Esophagus mucosa (tissue), 1 donor: ENCODE measurements around the gene KCNJ3. TPM values are rescaled to one million over a fixed set of nuclear protein-coding genes. Genes with fewer than 3 reads are reported as not detected.

Experiments used
- ATAC-seq: fragments of 200-7000 bp; cut with Tn5 transposase; one replicate; pipeline ENCODE4 v1.9.1; 2020
- total RNA-seq: library from RNA; stranded (reverse); gene quantifications from one replicate; pipeline ENCODE4 v1.2.4, GENCODE V29; 2023
- donor health status: DM: yes; HTN: yes; CAD: no.

The KCNJ3 gene
- not detected for total RNA-seq

GRCh38 chr2:154698296-154698720, at the start of gene KCNJ3:
TSS of gene KCNJ3 (plus strand) at chr2:154698695. CDS start at chr2:154698776, 81 bp downstream.
- no peak for ATAC-seq

- no peak for ATAC-seq
Measured at GRCh38 chr2:154655499-154655898, 43.0 kb upstream of the KCNJ3 start.

GRCh38 chr2:154658854-154659253, 39.6 kb upstream of the KCNJ3 start:
- ATAC-seq: no peak

GRCh38 chr2:154664248-154664647, 34.2 kb upstream of the KCNJ3 start:
- ATAC-seq: no peak

GRCh38 chr2:154670083-154670482, 28.4 kb upstream of the KCNJ3 start:
- ATAC-seq: no peak

GRCh38 chr2:154673694-154674093, 24.8 kb upstream of the KCNJ3 start:
- no peak for ATAC-seq

GRCh38 chr2:154677401-154677800, 21.1 kb upstream of the KCNJ3 start:
- no peak for ATAC-seq

GRCh38 chr2:154681741-154682140, 16.8 kb upstream of the KCNJ3 start:
- ATAC-seq: no peak

- ATAC-seq: no peak
Measured at GRCh38 chr2:154686162-154686561, 12.3 kb upstream of the KCNJ3 start.

- no peak for ATAC-seq
Measured at GRCh38 chr2:154688373-154688772, 10.1 kb upstream of the KCNJ3 start.

- ATAC-seq: no peak
Measured at GRCh38 chr2:154689158-154689557, 9.3 kb upstream of the KCNJ3 start.

- ATAC-seq: no peak
Measured at GRCh38 chr2:154692927-154693326, 5.6 kb upstream of the KCNJ3 start.

GRCh38 chr2:154693741-154694340, 4.7 kb upstream of the KCNJ3 start:
- no peak for ATAC-seq

- ATAC-seq: no peak
Measured at GRCh38 chr2:154694881-154695280, 3.6 kb upstream of the KCNJ3 start.

- ATAC-seq: no peak
Measured at GRCh38 chr2:154696369-154696768, 2.1 kb upstream of the KCNJ3 start.

GRCh38 chr2:154696810-154697417, 1.6 kb upstream of the KCNJ3 start:
- no peak for ATAC-seq

GRCh38 chr2:154697418-154698252, 860 bp upstream of the KCNJ3 start:
- no peak for ATAC-seq

GRCh38 chr2:154698721-154699574, 453 bp downstream of the KCNJ3 start:
- no peak for ATAC-seq

GRCh38 chr2:154699575-154699930, 1.1 kb downstream of the KCNJ3 start:
- ATAC-seq: no peak

- ATAC-seq: no peak
Measured at GRCh38 chr2:154700136-154700535, 1.6 kb downstream of the KCNJ3 start.

- no peak for ATAC-seq
Measured at GRCh38 chr2:154704991-154705390, 6.5 kb downstream of the KCNJ3 start.

- no peak for ATAC-seq
Measured at GRCh38 chr2:154706660-154707059, 8.2 kb downstream of the KCNJ3 start.
